ENCODE data around the gene GDPD3.
A peak's percentile ranks its signal among the peaks of the same experiment; 100 is the strongest.
"Not testable (repeated sequence)": the region's sequence is repeated elsewhere in the genome, so short reads cannot be mapped to it uniquely, and the experiment has no call there.

GDPD3 gene

GRCh38 chr16:30124985-30125379 is 11.6 kb upstream of the GDPD3 start:
- DNase-seq = no peak

DNA sequence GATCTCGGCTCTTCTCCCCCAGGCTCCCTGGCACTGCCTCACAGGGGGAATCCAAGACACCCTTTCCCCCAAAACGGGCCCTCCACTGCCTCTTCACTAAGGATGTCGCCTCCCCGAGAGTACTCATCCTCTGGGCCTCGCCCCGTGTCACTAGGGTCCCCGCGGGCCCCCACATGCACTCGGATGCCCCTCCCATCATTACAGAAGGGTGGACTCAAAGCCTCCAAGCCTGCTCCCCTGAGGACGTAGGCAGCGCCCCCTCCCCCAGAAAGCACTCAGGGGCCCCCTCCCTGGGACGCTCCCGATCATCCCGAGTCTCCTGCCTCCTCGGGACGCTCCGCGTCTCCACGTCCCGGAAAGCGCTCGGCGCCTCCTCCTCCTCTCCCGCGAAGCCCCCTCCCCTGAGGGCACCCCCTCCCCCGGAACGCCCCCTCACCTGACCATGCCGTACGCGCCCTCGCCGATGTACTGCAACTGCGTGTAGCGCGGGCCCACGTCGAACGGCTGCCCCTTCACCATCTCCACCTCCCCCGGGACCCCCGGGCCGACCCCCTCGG is 9.3 kb upstream of the GDPD3 start:
- peak in 4 of 58 donors; percentile 44 to 74 (median 60) for DNase-seq

- DNase-seq = peak in 7 of 58 donors; percentile 3 to 20 (median 14)
Measured at GRCh38 chr16:30121741-30122571, 8.6 kb upstream of the GDPD3 start.

- no peak for DNase-seq
Measured at GRCh38 chr16:30120340-30121105, 7.2 kb upstream of the GDPD3 start.

- DNase-seq = peak in 3 of 58 donors; percentile 21 to 28 (median 24)
Measured at GRCh38 chr16:30119428-30119827, 6.1 kb upstream of the GDPD3 start.

- no peak for DNase-seq
Measured at GRCh38 chr16:30117768-30118167, 4.4 kb upstream of the GDPD3 start.

GRCh38 chr16:30116291-30117207 is 3.2 kb upstream of the GDPD3 start:
- DNase-seq = no peak

- no peak for DNase-seq
Measured at GRCh38 chr16:30115238-30115637, 1.9 kb upstream of the GDPD3 start.

DNA sequence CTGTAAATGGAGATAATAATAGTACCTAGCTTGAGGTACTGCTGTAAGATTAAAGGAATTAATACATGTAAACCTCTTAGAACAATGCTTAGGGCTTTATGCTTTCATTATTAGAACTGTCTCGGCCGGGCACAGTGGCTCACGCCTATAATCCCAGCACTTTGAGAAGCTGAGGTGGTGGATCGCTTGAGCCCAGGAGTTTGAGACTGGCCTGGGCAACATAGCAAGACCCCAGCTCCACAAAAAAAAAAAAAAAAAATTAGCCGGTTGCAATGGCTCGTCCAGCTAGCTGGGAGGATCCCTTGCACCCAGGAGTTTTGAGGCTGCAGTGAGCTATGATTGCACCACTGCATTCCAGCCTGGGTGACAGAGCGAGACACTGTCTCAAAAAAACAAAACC is 1.5 kb upstream of the GDPD3 start:
- DNase-seq = not testable (repeated sequence)

GRCh38 chr16:30114411-30114810 is 1.1 kb upstream of the GDPD3 start:
- peak in 1 of 58 donors; percentile 9 for DNase-seq

DNA sequence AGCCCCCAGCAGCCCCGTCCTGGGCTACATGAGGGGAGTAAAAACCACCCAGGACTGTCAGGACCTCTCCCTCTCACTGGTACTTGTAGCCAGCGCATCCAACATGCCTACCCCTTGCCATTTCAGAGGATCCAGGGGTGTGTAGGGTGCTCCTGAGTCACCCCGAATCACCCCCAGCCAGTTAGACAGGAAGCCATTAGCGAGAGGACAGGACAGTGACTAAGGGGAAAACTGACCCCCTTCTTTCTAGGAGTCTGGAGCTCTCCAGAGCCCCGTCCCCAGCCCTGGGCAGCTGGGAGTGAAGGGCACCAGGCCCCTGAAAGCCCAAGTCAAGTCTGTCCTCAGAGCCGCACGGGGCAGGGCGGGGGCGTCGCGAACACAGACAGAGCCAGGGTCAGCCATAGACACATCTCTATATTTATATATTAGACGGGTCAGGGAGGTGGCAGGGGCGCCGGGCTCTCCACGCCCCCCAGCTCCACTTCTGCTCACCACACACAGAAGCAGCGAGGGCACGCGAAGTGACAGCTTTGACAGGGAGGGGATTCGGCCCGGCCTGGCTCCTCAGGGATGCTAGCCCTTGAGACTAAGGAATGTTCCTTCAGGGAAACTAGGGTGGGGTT is 485 bp upstream of the GDPD3 start:
- DNase-seq = no peak

DNA sequence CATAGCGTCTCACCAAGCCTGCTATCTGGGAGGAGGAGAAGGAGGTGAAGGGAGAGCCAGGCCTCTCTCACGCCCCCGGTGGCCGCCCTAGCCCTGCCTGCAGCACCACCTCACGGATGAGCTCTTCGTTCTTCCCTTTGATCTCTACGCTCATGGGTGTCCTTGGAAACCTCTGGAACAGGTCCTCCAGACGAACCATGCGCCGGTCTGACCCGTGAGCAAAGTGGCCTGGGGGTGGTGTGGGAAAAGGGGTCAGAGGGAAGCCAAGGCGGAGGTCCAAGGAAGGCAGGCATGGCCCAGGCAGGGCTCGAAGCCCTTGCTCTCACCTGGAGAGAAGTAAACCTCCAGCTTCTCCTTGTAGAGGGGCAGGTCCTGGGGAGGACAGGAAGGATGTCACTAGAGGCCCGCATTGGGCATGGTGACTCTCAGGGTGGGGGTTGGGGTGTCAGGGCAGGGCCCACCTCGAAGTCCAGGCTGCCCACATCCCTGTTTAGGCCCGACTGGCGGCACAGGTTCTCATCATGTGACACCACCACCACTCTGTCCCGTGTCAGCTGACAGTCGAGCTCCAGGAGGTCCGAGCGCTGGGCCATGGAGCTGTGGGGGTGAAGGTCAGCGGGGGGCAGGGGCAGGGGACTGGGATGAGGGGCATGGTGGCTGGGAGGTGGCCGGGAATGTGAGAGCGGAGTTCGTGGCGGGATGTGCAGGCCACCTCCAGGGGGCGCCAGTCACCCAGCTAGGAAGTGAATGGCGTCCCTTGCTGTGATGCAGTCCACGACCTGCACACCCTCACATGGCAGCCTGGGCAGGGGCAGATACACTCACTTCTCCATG is 923 bp downstream of the GDPD3 start:
- DNase-seq = peak in 16 of 58 donors; percentile 2 to 39 (median 24)

GRCh38 chr16:30110661-30111060 is 2.7 kb downstream of the GDPD3 start:
- no peak for DNase-seq

DNA sequence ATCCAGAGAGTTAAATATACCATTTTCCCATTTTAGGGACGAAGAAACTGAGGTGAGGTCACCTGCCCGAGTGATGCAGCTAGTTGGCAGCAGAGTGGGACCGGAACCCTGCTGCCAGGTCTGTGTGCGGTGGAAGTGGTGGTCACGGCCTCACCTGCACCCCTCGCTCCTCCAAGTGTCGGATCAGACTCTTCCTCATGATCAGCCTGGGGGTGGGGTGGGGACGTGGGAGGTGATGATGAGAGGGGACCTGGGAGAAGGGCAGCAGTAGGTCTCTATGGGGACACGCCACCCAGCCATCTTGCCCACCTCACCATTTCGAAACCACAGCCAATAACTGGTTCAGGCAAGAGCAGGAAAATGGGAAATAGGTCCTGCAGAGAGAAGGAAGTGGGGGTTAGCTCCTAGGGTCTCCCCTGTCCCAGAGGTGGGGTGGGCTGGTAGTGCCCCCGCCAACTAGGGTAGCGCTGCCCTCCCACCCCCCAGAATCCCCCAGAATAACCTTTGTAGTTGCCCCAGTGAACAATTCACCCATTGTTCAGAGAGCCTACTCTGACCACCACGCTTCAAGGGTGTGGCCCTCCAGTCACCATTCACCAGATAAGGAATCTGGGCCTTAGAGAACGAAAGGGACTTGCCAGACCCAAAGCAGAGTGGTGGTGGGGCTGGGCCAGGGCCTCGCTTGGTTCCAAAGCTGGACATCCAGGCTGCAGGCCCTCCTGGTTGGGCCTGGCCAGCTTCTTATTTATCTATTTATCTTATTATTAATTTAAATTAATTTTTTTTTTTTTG is 5.1 kb downstream of the GDPD3 start:
- no peak for DNase-seq

- no peak for DNase-seq
Measured at GRCh38 chr16:30104492-30104891, 8.8 kb downstream of the GDPD3 start.

- DNase-seq = no peak
Measured at GRCh38 chr16:30104090-30104489, 9.2 kb downstream of the GDPD3 start.

- no peak for DNase-seq
Measured at GRCh38 chr16:30096862-30097563, 16.3 kb downstream of the GDPD3 start.

Data from anterior cingulate cortex (tissue), 58 donors.